ENCODE measurements around the gene DRGX.

DRGX gene

DNA sequence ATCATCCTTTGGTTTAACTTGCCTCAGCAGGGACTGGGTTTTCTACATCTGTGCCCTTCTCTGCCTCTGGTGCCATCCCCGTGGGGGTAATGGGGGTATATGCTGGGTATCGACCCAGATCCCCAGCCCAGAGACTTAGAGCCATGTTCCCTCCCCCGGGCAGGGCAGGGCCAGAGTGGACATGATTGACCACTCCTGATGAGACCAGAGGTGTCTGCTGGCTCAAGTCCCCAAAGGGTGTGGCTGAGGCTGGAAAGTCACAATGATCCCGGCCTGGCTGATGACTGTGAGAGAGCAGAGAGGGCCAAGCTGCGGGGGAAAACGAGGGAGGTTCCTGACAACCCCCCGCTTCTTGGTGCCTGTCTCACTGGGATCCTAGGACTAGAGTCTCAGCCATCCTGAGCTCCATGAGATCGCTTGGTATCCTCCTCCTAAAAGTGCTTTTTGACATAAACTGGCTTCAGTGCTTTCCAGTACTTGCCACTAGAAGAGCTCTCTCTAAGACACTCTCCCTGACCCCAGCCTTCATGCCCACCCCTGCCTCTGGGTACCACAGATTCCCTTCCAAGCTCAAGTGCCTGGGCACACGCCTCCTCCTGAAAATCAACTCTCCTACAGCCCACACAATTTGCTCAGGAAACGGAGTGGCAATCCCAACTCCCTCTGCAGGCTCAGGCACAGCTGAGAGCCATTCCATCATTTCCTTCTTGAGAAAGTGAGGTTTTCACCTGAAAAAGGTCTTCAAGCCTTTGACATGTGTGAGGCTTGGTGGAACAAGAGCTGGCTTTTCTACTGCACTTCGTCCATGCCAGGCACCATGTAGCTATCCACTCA, 33.9 kb downstream of the DRGX start:
- no peak for DNase-seq (ENCODE audit: low read depth in 2 of 2)

DNA sequence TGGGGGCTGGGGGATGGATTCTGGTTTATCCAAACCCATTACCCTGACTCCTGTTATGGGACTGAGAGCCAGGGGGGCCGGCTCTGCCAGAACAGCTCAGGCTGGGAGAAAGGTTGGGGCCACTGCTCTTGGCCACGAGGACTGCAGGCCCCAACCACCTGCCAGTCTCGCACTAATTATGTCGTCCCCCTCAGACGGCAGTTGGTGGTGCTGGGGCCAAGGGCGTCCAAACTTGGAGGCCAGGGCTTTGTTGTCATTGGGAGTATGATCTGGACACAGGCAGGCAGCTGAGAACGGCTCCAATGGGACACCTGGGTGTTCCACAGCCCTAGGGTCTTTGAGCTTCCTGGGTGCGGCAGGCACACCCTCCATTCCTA, 34.7 kb downstream of the DRGX start:
- DNase-seq (ENCODE audit: low read depth in 2 of 2): no peak

DNA sequence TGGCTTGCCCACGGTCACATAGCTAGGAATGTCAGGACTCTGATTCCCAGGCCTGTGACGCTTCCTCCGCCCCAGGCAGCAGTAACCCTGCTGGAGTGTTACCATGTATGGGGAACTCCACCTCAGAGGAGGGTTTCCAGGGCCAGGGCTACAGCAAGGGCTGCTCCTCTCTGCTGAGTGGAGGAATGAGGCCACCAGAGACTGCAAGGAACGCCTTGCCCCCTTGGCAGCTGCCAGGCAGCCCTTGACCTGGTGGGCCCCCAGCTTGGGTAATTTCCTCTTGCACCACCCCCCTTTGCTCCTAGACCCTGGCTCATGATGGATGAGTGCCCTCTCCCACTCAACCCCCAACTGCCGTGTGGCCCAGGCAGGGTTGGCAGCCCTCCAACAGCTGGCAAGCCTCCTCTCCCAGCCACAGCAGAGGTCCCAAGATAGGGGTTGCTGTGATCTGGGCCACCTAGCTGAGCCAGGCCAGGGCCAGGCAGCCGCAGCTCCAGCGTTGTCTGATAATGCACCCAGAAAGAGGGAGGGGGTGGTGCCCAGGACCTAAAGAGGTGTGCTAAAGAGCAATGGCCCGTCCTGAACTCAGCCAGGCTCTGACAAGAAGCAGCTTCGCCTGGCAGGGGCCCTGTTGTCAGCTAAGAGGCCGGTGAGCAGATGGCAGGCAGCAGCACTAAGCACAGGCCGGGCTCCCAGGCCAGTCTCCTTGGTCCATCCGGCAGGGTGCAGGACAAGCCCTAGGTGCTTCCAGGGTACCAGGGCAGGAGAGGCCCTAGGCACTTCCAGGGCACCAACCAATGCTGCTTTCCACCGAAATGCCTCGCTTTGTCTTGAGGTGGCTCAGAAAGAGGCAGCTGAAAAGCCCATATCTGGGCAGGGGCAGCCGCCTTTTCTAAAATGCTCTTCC, 35.4 kb downstream of the DRGX start:
- DNase-seq (ENCODE audit: low read depth in 2 of 2): no peak

DNA sequence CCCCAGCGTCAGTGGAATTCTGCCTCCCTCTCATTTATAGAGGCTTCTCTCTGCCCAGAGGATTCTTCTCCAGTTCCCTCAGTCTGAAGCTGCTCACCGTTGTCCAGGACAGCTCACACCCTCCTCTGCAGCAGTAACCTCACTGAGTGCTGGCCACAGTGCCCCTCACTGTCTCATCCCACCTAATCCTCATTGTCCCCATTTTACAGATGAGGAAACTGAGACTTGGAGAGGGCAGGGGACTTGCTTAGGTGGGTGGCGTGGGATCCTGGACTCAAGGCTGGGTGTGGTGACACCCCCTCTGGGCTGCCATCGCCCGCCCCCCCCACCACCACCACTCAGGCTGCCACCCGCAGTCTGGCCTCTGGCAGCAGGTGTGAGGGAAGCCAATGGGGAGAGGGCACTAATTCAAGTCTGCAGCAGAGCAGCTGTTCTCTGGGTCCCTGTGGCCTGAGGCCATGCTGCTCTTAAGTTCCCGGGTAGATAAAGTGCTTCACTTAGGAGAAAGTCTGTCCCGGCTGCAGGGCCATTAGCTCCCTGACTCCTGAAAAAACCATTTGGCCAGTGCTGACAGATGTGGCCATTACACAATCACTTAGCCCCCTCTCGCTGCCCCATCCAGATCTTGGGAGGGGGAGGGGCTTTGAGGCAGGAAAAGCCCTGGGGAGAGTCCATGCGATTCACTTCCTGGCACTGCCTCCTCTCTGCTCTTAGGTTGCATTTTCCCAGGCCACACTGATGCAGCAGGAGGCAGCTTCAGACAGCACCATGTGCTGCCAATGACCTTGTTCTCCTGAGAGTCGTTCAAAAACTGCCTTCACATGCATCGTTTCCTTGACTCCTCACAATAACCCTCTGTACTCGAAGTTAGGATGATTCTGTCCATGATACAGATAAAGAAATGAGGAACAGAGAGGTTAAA, 36.3 kb downstream of the DRGX start:
- no peak for DNase-seq (ENCODE audit: low read depth in 2 of 2)

DNA sequence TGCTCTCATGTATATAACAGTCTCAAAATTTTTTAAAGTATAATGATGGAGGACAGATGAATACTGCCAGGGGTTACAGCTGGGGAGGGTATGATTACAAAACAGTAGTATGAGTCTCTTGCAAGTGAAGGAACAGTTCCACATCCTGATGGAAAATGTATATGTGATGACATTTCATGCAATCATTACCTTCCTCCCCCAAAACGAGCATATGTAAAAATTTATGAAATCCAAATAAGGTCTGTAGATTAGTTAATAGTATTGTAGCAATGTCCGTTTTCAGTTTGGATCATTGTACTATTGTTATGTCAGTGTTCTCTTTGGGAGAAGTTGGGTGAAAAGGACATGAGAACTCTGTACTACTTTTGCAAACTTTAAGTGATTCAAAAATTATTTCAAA, 38.0 kb downstream of the DRGX start:
- DNase-seq (ENCODE audit: low read depth in 2 of 2): no peak

- DNase-seq (ENCODE audit: low read depth in 2 of 2): no peak
Observed at GRCh38 chr10:49356944-49357343, 38.9 kb downstream of the DRGX start.

GRCh38 chr10:49356181-49356580, 39.7 kb downstream of the DRGX start:
- no peak for DNase-seq (ENCODE audit: low read depth in 2 of 2)

GRCh38 chr10:49355221-49355620, 40.7 kb downstream of the DRGX start:
- no peak for DNase-seq (ENCODE audit: low read depth in 2 of 2)

- DNase-seq (ENCODE audit: low read depth in 2 of 2): no peak
Observed at GRCh38 chr10:49354593-49354992, 41.3 kb downstream of the DRGX start.

DNA sequence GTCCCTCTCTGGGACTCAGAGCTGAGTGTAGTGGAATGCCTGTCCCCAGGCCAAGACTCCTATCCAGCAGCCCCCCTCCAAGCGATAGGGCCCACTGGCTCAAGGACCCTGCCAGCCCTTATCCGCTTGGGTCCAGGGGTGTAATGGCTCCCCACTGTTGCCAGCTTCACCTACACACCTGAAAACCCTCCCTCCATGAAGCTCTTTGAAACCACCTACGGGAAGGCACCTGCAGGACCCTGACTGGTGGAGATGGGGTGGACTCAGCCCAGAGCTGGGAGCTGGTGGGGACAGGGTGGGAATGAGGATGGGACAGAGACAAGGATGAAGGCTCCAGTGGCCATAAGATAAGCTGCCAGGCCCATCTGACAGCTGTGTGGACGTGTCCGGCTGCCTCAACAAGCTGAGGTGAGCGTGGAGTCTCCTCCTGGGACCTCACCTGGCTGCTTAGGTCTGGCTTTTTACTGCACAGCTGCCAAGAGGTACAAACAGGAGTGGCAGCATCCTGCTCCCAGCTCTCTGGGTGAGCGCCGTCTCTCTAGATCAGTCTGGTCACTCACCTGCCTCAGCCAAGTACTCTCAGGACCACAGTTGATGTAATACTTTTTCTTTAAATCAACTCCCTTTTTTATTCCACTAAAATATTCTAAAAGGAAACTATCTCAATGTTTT, 41.9 kb downstream of the DRGX start:
- no peak for DNase-seq (ENCODE audit: low read depth in 2 of 2)

DNA sequence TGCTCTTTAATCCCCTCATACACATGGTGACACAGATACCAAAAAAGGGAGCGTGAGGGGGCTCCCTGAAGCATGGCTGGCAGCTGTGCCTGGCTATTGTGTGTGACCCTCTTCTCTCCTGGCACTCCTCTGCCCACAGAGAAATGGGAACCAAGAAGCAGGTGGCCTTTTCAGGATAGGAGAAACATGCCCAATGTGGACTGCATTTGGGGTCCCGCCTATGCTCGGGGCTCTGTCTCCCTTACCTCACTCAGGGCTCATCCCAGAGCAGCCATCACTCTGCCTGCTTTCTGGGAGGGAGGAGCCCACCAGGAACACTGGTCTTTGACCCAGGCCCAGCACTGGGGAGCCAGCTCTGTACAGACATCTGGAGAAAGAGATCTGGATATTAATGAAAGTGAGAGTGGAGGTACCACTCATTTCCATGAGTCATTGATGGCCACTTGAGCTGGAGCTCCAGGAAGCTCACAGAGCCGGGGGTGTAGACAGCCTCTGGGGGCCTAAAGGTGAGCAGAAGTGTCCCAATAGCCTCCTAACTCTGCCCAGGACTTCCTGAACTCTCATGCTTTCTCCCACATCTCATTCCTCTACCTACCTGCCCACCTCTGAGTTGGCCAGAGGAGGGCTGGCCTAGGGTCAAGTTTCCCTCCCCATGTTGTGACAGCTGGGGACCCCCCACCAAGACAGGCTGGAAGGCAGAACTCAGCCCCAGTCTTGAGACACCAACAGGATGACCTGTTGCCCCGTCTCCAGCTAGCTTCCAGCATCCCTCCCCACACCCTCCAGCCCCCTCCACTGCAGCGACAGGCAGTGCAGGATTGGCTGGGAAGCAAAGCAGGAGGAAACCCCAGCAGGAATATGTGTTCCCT, 42.6 kb downstream of the DRGX start:
- DNase-seq (ENCODE audit: low read depth in 2 of 2): no peak

DNA sequence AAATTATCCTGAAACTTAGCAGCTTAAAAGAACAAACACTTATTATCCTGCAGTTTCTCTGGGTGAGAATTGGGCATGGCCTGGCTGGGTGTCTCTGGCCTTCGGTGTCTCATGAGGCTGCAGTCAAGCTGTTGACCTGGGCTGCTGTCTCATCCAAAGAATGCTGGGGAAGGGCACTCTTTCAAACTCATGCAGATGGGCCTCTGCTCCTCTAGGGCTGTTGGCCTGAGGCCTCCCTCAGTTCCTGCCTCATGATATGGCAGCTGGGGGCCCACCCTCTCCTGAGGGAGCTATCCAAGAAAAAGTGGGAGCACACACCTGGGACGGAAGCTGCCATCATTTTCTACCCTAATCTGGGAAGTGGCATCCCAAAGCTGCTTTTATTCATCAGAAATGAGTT, 43.6 kb downstream of the DRGX start:
- no peak for DNase-seq (ENCODE audit: low read depth in 2 of 2)

DNA sequence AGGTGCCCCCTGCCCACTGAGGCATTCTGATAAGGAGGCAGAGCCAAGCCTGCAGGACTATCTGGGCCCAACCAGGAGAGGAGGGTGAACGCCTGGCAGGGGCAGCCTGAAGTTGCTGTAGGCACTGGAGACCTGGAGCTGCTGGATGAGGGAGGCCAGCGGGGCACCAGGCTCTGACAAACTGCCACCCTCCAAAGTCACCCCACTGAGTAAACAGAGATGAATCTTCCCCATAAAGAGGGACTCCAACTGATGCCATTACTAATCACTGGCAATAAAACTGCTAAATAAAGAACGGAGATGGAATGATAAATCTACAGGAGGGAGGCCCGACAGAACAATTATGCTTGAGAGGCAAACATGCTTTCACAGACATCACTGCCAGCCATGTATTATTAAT, 44.2 kb downstream of the DRGX start:
- no peak for DNase-seq (ENCODE audit: low read depth in 2 of 2)

- DNase-seq (ENCODE audit: low read depth in 2 of 2): no peak
Observed at GRCh38 chr10:49350846-49351532, 44.9 kb downstream of the DRGX start.

GRCh38 chr10:49350138-49350537, 45.8 kb downstream of the DRGX start:
- DNase-seq (ENCODE audit: low read depth in 2 of 2): no peak

- no peak for DNase-seq (ENCODE audit: low read depth in 2 of 2)
Observed at GRCh38 chr10:49349390-49349789, 46.5 kb downstream of the DRGX start.

GRCh38 chr10:49348593-49348992, 47.3 kb downstream of the DRGX start:
- no peak for DNase-seq (ENCODE audit: low read depth in 2 of 2)

GRCh38 chr10:49347827-49348226, 48.1 kb downstream of the DRGX start:
- DNase-seq (ENCODE audit: low read depth in 2 of 2): no peak

- DNase-seq (ENCODE audit: low read depth in 2 of 2): no peak
Observed at GRCh38 chr10:49347342-49347741, 48.5 kb downstream of the DRGX start.

GRCh38 chr10:49344840-49345239, 51.0 kb downstream of the DRGX start:
- DNase-seq (ENCODE audit: low read depth in 2 of 2): no peak
